ENCODE measurements around the gene SPOUT1. TPM values are rescaled to one million over a fixed set of nuclear protein-coding genes. Genes with fewer than 3 reads are reported as not detected.

Gene SPOUT1
- total RNA-seq, 4 donors from 2014 or later: 26.4 to 71.7 (median 39.0) TPM

DNA sequence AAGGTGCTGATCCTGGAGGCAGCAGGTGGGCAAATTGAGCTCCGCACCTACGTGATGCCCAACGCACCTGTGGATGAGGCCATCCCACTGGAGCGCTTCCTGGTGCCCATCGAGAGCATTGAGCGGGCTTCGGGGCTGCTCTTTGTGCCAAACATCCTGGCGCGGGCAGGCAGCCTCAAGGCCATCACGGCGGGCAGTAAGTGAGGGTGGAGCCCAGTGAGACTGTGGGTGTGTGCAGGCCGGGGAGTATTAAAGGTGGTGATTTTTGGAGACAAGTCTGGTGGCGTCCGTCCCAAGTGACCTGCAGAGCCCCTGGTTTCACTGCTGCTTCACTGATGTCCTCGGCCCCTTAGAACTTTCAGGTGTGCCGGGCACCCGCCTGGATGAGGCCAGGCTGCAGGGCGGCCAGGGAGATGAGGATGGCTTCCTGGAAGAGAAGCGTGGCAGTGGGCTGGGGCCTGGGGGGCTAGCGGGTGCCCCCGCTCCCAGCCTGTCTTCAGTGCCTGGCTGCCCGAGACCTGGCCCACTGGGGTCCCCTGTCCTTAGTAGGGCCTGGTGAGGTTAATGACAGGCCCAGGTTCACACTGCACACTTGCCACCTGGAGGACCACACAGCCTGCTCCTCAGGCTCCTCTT lies 7.1 kb downstream of the SPOUT1 start:
- no peak overlapping the region for H3K27ac ChIP-seq
- H3K27me3 ChIP-seq: no peaks in the 10 kb centered on the region
- TF ChIP-seq, protein P1, sequence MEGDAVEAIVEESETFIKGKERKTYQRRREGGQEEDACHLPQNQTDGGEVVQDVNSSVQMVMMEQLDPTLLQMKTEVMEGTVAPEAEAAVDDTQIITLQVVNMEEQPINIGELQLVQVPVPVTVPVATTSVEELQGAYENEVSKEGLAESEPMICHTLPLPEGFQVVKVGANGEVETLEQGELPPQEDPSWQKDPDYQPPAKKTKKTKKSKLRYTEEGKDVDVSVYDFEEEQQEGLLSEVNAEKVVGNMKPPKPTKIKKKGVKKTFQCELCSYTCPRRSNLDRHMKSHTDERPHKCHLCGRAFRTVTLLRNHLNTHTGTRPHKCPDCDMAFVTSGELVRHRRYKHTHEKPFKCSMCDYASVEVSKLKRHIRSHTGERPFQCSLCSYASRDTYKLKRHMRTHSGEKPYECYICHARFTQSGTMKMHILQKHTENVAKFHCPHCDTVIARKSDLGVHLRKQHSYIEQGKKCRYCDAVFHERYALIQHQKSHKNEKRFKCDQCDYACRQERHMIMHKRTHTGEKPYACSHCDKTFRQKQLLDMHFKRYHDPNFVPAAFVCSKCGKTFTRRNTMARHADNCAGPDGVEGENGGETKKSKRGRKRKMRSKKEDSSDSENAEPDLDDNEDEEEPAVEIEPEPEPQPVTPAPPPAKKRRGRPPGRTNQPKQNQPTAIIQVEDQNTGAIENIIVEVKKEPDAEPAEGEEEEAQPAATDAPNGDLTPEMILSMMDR (IDR thresholded peaks at IDR 0.05): no peak
- TF ChIP-seq EP300 (IDR thresholded peaks at IDR 0.05): no peak
- no peak for TF ChIP-seq POLR2A (IDR thresholded peaks at IDR 0.05)
- no peaks in the 10 kb centered on the region for H3K9me3 ChIP-seq
- H3K4me1 ChIP-seq: peaks cover 0 to 15% (median 11%) of the 10 kb centered on the region in 4 donors
- H3K4me3 ChIP-seq: no peak overlapping the region
- 92 to 93% methylated on average over 15 to 22 of the region's 22 CpGs for WGBS, 2 donors
- peaks cover 0 to 70% (median 0%) of the 10 kb centered on the region in 3 donors for H3K36me3 ChIP-seq
- no peak for DNase-seq (ENCODE audit: low spot score in 2 of 2)

DNA sequence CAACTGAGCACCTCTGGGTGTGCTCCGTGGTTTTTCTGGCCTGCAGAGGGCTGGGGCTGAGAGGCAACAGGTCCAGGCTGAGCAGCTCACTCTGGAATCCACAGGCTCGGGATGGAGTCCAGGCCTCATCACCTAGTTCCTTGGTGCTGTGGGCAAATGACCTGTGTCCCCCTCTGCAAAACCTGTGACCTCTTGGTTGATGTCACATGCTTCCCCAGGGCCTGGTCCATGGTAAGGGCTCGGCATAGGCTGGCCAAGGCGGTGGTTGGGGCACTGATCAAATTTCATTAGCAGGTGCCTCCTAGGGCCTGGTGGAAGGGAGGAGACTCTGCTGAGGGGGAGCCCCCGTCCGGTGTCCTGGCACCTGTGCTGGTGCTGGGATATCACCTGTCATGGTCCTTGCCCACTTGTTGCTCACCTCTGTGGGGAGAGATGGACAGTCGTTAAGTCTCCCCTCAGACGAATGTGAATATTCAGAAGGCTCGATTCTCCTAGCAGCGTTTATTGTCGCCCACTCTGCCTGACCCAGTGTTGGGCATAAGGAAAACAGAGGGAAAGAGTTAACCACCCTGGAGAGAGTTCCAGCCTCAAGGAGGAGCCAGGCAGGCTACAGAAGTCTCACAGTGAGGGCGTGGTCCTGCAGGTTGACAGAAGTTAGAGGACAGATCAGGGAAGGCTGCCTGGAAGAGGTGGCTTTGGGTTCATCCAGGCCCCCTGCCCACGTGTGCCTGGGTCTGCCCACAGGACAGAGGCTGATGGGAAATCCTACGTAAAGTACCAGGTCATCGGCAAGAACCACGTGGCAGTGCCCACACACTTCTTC lies 7.8 kb downstream of the SPOUT1 start:
- H3K36me3 ChIP-seq: peaks cover 0 to 63% (median 0%) of the 10 kb centered on the region in 3 donors
- DNase-seq (ENCODE audit: low spot score in 2 of 2): no peak
- H3K4me1 ChIP-seq: peaks cover 0 to 15% (median 11%) of the 10 kb centered on the region in 4 donors
- H3K27ac ChIP-seq: no peak overlapping the region
- 83 to 89% methylated on average over 15 to 16 of the region's 16 CpGs for WGBS, 2 donors
- no peaks in the 10 kb centered on the region for H3K27me3 ChIP-seq
- no peaks in the 10 kb centered on the region for H3K9me3 ChIP-seq
- no peak overlapping the region for H3K4me3 ChIP-seq
- TF ChIP-seq POLR2A (IDR thresholded peaks at IDR 0.05) (no peak), EP300 (IDR thresholded peaks at IDR 0.05) (no peak)
- TF ChIP-seq, protein P1 (IDR thresholded peaks at IDR 0.05): no peak

DNA sequence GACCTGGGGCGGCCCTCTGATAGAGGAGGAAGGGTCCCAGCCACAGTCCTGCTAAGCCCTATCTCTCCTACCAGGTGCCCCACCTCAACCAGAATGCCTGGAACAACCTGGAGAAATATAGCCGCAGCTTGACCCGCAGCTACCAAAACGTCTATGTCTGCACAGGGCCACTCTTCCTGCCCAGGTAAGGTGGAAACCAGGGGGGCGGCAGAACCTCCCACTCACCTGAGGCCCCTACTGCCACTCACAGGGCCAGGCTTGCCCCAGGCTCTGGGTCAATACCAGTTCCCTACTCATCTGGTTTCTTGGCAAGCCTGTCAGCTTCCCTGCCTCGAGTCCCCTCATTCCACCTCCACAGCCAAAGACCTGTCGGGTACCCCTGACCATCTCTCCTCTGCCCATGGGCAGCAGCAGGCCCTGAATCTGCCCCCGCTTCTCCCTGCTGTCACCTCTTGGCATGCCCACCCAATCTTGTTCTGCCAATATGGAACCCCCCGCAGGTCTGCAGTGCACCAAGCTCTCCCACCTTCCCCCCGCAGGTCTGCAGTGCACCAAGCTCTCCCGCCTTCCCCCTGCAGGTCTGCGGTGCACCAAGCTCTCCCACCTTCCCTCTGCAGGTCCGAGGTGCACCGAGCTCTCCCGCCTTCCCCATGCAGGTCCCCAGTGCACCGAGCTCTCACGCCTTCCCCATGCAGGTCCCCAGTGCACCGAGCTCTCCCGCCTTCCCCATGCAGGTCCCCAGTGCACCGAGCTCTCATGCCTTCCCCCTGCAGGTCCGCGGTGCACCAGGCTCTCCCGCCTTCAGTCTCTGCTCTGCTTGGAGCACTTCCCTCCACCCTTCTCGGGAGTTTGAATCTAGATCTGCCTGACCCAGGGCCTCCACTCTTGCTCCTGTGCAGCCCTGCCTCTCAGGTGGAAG lies 8.7 kb downstream of the SPOUT1 start:
- H3K4me3 ChIP-seq: no peak overlapping the region
- peaks cover 0 to 15% (median 11%) of the 10 kb centered on the region in 4 donors for H3K4me1 ChIP-seq
- no peaks in the 10 kb centered on the region for H3K27me3 ChIP-seq
- TF ChIP-seq EP300 (IDR thresholded peaks at IDR 0.05) (no peak), POLR2A (IDR thresholded peaks at IDR 0.05) (no peak)
- TF ChIP-seq, protein P1 (IDR thresholded peaks at IDR 0.05): no peak
- no peak for DNase-seq (ENCODE audit: low spot score in 2 of 2)
- 83 to 84% methylated on average over 23 to 24 of the region's 24 CpGs for WGBS, 2 donors
- H3K27ac ChIP-seq: no peak overlapping the region
- no peaks in the 10 kb centered on the region for H3K9me3 ChIP-seq
- peaks cover 0 to 54% (median 0%) of the 10 kb centered on the region in 3 donors for H3K36me3 ChIP-seq

DNA sequence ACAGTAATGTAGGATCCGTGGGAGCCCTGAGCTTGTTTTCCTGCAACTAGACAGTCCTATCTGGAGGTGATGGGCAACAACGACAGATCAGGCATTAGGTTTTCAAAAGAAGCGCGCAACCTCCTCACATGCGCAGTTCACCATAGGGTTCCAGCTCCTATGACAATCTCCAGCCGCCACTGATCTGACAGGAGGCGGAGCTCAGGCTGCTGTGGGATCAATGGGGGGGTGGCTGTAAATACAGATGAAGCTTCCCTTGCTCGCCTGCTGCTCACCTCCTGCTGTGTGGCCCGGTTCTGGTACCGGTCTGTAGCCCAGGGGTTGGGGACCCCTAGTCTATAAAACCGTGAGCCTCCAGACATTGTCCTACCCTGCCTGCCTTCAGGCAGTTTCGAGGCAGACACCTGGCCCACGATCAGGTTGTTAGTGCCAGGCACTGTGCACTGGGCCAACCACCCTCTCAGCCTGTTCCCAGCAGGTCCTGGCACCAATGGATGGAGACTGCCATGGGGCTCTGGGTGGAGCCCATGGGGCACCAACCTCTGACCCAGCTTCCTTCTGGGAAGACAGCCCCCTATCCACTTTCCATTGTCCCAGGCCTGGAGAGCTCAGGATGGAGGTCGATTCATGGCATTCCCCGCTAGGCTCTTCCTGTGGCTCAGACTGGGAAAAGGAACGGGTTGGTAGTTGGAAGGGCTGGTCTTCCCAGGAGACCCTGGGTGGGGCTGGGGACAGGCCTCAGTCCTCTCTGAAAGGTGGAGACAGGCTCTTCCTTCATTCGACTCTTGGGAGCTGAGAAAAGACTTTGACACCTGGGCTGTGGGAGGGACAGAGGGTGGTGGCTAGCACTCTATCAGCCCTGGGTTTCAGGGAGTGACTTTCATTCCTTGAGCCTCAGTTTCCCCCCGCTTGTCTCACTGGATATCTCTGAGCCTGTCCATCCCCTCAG lies 9.6 kb downstream of the SPOUT1 start:
- H3K27ac ChIP-seq: peak overlapping the region in 2 of 4 donors; percentile 80 to 89
- no peak for DNase-seq (ENCODE audit: low spot score in 2 of 2)
- H3K36me3 ChIP-seq: peaks cover 0 to 45% (median 0%) of the 10 kb centered on the region in 3 donors
- peaks cover 0 to 15% (median 11%) of the 10 kb centered on the region in 4 donors for H3K4me1 ChIP-seq
- H3K9me3 ChIP-seq: no peaks in the 10 kb centered on the region
- no peaks in the 10 kb centered on the region for H3K27me3 ChIP-seq
- peak overlapping the region in 1 of 4 donors; percentile 87 for H3K4me3 ChIP-seq
- WGBS, 2 donors: 68 to 73% methylated on average over 16 to 17 of the region's 18 CpGs
- TF ChIP-seq, protein P1 (IDR thresholded peaks at IDR 0.05): no peak
- TF ChIP-seq EP300 (IDR thresholded peaks at IDR 0.05) (no peak), POLR2A (IDR thresholded peaks at IDR 0.05) (no peak)

Data from tibial nerve (tissue), 4 donors.